Activated T-cell treated with anti-CD3 and anti-CD28 coated beads, Interleukin-2, amount 50 U/mL, for 48 hours (primary cell): ENCODE results near the gene RAB5IF.
"Not testable (repeated sequence)": the region's sequence is repeated elsewhere in the genome, so short reads cannot be mapped to it uniquely, and the experiment has no call there.

Experiments used
- DNase-seq, 2 experiments: peaks; one replicate each; pipeline ENCODE4 v3.0.0-alpha.2; 2020

The RAB5IF gene

GRCh38 chr20:36631646-36632045 lies 26.1 kb downstream of the RAB5IF start:
- DNase-seq: no peak

- DNase-seq: no peak
Measured at GRCh38 chr20:36632147-36632486, 26.5 kb downstream of the RAB5IF start.

DNA sequence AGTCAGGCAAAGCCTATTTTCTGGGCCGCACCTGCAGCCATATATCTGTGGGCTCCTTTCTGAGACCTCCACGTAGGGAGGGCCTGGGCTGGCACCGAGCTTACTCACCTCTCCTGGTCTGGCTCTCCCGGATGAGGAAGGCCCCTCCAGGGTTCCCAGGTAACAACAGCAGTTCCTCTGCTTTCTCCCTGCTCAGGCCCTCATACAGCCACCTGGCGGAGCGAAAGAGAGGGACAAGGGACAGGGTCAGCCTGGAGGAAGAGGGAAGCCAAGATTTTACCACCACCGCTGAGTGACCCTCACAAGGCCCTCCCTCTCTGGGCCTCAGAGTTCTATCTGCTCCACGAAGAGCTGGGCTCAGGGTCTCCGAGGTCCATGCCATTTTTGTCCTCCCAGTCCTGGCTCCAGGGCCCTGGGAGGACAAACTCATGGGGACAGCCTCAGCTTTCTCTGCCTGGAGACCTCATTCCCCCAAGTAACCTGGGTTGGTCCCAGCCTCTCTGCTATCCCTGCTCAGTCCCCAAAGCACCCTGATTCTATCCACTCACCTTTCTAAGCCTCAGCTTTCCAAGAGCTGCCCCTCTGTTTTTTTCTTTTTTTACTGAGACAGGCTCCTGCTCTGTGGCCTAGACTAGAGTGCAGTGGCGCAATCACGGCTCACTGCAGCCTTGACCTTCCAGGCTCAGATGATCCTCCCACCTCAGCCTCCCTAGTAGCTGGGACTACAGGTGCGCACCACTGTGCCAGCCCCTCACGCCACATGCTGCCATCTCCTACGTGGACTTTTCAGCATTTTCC lies 27.1 kb downstream of the RAB5IF start:
- no peak for DNase-seq

- DNase-seq: no peak
Measured at GRCh38 chr20:36633285-36633772, 27.8 kb downstream of the RAB5IF start.

- DNase-seq: no peak
Measured at GRCh38 chr20:36634342-36634741, 28.8 kb downstream of the RAB5IF start.

DNA sequence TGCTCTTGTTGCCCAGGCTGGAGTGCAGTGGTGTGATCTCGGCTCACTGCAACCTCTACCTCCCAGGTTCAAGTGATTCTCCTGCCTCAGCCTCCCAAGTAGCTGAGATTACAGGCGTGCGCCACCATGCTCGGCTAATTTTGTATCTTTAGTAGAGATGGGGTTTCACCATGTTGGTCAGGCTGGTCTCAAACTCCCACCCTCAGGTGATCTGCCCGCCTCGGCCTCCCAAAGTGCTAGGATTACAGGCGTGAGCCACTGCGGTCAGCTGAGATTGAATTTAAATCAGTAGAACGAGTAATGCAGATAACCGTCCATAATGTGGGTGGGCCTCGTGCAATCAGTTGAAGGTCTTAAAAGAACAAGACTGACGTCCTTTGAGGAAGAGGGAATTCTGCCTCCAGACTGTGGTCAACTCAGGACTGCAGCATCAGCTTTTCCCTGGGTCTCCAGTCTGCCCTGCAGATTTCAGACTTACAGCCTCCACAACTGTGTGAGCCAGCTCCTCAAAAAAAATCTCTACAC lies 33.4 kb downstream of the RAB5IF start:
- DNase-seq: not testable (repeated sequence)

- DNase-seq: no peak
Measured at GRCh38 chr20:36641506-36641843, 35.9 kb downstream of the RAB5IF start.

DNA sequence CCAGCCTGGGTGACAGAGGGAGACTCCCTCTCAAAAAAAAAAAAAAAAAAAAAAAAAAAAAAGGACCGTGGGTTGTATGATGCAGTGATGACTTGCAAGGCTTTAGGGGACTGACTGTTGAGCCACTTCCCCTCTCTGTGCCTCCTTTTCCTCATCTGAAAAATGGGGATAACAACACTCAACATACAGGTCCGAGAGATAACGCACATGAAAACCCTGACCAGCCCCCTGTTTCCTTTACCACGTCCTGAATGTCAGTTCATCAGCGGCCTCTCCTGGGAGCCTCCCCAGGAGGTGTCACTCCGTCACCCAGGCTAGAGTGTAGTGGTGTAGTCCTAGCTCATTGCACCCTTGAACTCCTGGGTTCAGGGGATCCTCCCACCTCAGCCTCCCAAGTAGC lies 36.6 kb downstream of the RAB5IF start:
- peak in 1 of 2 experiments; percentile 46 for DNase-seq

DNA sequence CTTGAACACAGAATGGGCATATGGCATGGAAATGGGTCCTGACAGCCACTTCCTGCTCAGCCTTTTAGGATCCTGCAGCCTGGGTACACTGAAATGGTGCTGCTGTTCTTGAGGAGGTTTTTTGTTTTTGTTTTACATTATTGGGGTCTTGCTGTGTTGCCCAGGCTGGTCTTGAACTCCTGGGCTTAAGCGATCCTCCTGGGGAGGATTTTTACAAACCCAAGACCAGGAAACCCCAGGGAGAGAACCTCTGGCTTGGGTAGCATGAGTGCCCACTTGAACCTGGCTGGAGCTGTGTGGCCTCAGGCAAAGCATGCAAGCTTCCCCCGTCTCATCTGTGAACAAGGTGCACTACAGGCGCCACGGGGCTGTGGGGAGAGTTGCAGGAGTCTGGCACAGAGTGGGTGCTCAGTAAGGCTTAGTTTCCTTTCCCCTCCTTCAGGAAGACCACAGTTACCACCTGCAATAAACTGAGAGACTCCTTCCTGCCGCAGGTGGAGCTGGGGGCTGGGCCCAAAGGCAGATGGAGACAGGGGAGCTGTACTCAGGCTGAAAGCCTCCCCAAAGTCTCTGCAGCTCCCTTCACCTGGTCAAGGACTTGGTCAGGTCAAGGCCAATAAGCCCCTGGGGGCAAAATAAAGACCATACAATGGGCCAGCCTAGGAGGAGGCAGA lies 38.6 kb downstream of the RAB5IF start:
- peak; percentile 81 to 82 for DNase-seq

- DNase-seq: no peak
Measured at GRCh38 chr20:36644706-36645095, 39.1 kb downstream of the RAB5IF start.

DNA sequence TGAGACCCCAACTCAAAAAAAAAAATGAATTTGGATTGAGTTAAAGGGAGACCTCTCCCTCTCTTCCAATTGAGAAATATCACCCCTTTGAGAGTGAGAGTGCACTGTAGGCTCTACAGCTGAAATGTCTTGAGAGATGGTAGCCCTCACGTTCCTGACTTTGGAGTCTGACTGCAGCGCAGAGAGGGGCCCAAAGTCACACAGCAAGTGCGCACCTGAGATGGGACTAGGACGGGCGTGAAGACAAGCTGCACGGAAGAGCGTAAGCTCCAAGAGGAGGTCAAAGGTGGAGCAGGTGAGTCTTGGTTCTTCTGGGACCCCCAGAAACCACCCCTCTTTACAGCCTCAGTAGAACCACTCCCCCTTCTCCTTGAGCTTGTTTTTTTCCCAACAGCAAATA lies 39.8 kb downstream of the RAB5IF start:
- DNase-seq: peak; percentile 33 to 43

- peak; percentile 73 to 79 for DNase-seq
Measured at GRCh38 chr20:36645998-36646397, 40.4 kb downstream of the RAB5IF start, which contains the start of gene SLA2. SLA2 (minus strand) TSS chr20:36646196; CDS start chr20:36641335, 4,861 bp downstream.

DNA sequence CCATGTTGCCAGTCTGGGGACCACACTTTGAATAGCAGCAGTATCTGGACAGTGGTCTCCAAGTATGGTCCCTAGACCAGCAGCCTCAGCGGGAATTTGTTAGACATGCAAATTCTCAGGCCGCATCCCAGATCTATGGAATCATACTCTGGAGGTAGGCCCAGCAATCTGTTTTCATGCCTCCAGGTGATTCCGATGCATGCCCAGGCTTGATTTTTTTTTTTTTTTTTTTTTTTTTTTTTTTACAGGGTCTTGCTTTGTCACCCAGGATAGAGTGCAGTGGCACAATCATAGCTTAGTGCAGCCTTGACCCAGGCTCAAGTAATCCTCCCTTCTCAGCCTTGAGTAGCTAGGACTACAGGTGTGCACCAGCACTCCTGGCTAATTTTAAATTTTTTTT lies 41.1 kb downstream of the RAB5IF start:
- no peak for DNase-seq

DNA sequence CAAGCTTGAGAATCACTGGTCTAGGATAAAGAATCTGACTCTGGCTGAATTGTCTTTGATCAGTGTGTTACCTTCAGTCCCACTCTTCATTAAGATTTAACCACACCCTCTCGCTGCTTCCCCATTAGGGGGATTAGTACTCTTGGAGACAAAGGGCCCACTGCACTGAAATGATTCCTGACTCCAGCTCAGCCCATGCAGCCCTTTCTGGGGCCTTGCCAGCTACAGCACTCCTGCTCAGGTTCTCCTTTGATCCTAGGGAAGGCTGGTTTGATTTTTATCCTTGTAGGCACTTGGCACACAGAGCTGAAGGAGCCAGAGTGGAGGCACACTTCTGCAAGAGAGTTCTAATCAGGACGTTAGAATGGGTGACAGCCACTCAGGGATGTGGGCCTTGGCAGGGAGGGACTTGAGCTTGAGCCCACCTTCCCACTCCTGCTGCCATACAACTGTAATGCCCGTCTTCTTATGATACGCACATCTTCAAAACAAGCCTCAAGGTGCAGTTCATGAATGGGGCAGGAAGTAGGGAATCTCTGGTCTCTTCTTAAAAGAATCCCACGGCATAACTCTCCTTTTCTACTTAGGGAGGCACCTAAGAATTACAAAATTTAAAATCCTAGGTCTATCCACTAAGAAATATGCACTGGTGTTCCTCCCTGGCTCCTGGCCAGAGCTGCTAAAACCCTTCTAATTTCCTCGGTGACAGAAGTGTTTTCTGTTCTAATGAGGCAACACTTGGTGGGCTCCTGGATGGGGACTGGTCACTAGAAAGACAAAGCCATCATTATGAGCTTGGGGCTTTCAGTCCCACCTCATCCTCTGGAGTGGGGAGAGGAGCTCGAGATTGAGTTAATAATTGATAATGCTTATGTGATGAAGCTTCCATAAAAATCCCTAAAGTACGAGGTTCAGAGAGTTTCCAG lies 41.9 kb downstream of the RAB5IF start:
- no peak for DNase-seq

DNA sequence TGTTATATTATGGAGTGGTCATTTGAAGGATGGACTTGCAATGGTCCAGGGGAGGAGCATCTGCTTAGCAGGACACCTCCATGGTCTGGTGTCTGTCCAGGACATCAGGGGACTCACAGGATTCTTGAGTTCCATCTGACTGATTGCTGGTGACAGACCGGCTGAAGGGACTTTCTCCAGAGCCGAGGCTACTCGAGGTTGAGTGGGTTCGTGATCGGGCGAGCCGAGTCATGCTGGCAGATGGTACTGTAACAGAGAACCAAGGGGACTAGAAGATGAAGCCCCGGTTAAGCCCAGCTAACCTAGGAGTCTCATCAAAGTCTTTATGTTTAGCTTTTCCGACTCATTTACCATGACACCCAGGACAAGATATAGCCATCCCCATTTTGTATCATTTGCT lies 47.9 kb downstream of the RAB5IF start:
- DNase-seq: no peak

DNA sequence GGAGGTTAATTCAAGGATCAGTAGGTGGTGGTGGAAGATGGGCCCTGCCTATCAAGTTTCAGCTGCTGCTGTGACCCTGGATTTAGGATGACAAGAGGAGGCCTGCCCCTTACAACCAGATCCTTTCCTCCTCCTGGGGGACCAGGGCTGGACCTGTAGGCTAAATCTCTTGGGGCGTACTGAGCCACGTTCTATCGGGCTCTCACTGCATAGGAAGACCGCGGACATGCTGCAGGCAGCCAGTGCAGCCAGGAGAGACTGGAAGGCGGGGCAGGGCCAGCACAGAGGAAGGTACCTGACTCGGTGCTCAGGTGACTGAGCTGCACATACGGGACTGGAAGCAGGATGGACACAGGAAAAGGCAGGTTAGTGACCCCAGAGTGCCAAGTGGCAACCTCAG lies 48.9 kb downstream of the RAB5IF start:
- DNase-seq: no peak

DNA sequence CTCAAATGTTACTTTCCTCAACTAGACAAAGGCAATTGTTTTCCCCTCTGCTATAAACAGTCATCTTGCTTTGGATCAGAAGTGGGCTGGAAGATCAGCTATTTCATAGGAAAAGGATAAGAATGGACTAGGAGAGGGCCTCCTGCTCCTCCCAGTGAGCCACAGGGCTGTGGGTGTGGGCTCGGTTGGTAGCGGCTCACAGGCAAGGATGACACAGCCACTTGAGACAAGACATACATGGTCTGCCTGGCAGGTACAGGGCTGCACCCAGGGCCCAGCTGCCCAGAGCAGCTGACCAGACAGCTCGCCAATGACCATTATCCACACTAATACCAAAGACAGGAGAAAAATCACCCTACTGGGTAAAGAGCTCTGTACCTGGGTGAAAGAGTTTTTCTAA lies 49.4 kb downstream of the RAB5IF start:
- DNase-seq: no peak

- no peak for DNase-seq
Measured at GRCh38 chr20:36656733-36657132, 51.2 kb downstream of the RAB5IF start.

DNA sequence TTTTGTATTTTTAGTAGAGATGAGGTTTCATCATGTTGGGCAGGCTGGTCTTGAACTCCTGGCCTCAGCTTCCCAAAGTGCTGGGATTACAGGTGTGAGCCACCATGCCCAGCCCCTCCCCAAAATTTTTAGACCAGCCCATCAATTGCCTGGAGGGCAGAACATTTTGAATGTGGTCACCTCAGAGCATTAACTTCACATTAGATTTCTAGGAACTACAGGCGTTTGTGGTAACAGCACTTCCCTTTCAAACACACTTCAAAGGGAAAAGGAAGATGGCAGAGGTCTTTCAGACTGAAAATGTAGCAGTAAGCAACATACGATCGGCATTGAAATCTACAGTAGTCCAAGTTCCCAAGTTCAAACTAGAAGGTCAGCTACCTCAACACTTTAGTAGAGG lies 52.7 kb downstream of the RAB5IF start:
- no peak for DNase-seq
